ENCODE measurements around the gene TMEM203.

Gene TMEM203

GRCh38 chr9:137159105-137160053 is 46.1 kb downstream of the TMEM203 start:
- no peak for DNase-seq (ENCODE audit: low read depth)
- no peak for TF ChIP-seq MYC (IDR thresholded peaks at IDR 0.05; ENCODE audit: low read depth, low read length)
- TF ChIP-seq CTCF (IDR thresholded peaks at IDR 0.05; ENCODE audit: low read depth, low read length) = no peak
- no peak for TF ChIP-seq POLR2A (IDR thresholded peaks at IDR 0.05; ENCODE audit: extremely low read depth, insufficient read length)
- no peak for TF ChIP-seq MAX (IDR thresholded peaks at IDR 0.05; ENCODE audit: low read depth, low read length)
- no peak overlapping the region for H3K4me3 ChIP-seq (ENCODE audit: low read depth, low read length)

GRCh38 chr9:137158625-137159024 is 46.8 kb downstream of the TMEM203 start:
- TF ChIP-seq MAX (IDR thresholded peaks at IDR 0.05; ENCODE audit: low read depth, low read length) = no peak
- TF ChIP-seq MYC (IDR thresholded peaks at IDR 0.05; ENCODE audit: low read depth, low read length) = no peak
- no peak for TF ChIP-seq POLR2A (IDR thresholded peaks at IDR 0.05; ENCODE audit: extremely low read depth, insufficient read length)
- TF ChIP-seq CTCF (IDR thresholded peaks at IDR 0.05; ENCODE audit: low read depth, low read length) = no peak
- no peak for DNase-seq (ENCODE audit: low read depth)
- H3K4me3 ChIP-seq (ENCODE audit: low read depth, low read length) = no peak overlapping the region

- TF ChIP-seq CTCF (IDR thresholded peaks at IDR 0.05; ENCODE audit: low read depth, low read length) (no peak), MYC (IDR thresholded peaks at IDR 0.05; ENCODE audit: low read depth, low read length) (no peak), MAX (IDR thresholded peaks at IDR 0.05; ENCODE audit: low read depth, low read length) (no peak), POLR2A (IDR thresholded peaks at IDR 0.05; ENCODE audit: extremely low read depth, insufficient read length) (no peak)
- DNase-seq (ENCODE audit: low read depth) = no peak
These were observed 47.6 kb downstream of the TMEM203 start for GRCh38 chr9:137157618-137158415.

GRCh38 chr9:137156567-137157375 is 48.7 kb downstream of the TMEM203 start:
- TF ChIP-seq MAX (IDR thresholded peaks at IDR 0.05; ENCODE audit: low read depth, low read length) (no peak), POLR2A (IDR thresholded peaks at IDR 0.05; ENCODE audit: extremely low read depth, insufficient read length) (no peak), MYC (IDR thresholded peaks at IDR 0.05; ENCODE audit: low read depth, low read length) (no peak), CTCF (IDR thresholded peaks at IDR 0.05; ENCODE audit: low read depth, low read length) (no peak)
- no peak for DNase-seq (ENCODE audit: low read depth)

More at GRCh38 chr9:137157618-137158415, 47.6 kb downstream of the TMEM203 start:
- H3K4me3 ChIP-seq (ENCODE audit: low read depth, low read length) = no peak overlapping the region

More at GRCh38 chr9:137156567-137157375, 48.7 kb downstream of the TMEM203 start:
- H3K4me3 ChIP-seq (ENCODE audit: low read depth, low read length) = no peak overlapping the region
